GM12872 (cell line): ENCODE data around the gene PSMG1.

Experiments used
- TF ChIP-seq, protein P1 (sequence below): IDR thresholded peaks from 3 replicates; pipeline ENCODE4 v1.5.1; 2011; ENCODE audit warnings: low read depth, mild to moderate bottlenecking, low read length, moderate library complexity; ENCODE audit not compliant: insufficient read depth

Gene PSMG1

DNA sequence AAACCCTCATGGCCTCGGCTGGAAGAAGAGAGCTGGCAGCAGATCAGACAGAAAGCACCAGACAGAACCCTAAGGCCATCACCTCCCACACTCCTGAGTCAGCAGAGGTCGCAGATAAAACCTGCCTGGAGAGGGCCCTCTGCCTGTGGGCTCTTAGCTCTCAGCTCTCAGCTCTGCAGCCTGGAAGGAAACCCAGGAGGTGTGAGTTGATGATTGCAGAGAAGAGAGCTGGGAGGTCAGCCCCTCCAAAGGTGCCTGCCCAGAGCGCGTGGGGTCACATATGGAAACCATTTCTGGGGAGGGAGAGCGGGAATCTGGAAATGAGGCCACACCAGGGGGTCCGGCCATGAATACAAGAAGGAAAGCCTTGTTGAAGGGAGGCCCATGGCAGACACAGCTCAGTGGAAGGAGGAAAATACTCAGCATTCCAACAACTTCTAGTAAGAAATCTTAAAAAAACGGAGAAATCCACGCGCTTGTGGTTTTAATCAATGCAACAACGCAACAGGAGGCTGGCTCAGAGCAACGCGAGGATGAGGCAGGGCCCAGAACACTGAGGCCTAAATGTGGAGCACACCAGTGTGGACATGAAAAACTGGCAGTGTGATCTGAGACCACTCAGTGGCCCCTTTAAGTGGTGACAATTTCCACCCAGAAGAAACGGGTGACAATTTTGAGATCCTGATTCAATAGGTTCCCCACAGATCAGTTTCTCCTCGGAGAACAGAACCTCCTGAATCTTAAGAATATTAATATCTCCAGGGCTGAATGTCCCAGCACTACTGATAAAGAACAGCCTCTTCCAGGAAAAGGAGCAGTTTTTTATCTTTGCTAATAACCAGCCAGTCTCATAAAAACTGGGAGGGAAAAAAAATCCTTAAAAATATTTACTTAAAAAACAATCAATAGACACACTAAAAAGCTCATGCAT, 45.7 kb downstream of the PSMG1 start:
- TF ChIP-seq, protein P1, sequence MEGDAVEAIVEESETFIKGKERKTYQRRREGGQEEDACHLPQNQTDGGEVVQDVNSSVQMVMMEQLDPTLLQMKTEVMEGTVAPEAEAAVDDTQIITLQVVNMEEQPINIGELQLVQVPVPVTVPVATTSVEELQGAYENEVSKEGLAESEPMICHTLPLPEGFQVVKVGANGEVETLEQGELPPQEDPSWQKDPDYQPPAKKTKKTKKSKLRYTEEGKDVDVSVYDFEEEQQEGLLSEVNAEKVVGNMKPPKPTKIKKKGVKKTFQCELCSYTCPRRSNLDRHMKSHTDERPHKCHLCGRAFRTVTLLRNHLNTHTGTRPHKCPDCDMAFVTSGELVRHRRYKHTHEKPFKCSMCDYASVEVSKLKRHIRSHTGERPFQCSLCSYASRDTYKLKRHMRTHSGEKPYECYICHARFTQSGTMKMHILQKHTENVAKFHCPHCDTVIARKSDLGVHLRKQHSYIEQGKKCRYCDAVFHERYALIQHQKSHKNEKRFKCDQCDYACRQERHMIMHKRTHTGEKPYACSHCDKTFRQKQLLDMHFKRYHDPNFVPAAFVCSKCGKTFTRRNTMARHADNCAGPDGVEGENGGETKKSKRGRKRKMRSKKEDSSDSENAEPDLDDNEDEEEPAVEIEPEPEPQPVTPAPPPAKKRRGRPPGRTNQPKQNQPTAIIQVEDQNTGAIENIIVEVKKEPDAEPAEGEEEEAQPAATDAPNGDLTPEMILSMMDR, result no peak

DNA sequence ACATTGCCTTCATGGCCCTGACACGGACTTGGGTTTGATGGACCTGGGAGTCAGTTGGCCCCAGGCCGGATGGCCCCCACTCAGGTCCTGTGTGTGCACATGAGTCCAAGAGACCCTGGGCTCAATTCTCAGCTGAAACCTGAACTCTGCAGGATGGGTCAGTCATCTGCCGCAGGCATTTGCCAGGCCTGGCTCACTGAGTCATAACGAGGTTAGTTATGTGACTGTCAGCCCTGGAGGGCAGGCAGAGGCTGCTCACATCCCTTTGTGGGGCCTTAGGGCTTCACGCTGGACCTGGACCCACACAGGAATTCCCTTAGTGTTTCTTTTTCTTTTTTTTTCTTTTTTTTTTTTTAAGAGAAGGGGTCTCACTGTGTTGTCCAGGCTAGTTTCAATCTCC, 46.5 kb downstream of the PSMG1 start:
- TF ChIP-seq, protein P1, result no peak

- TF ChIP-seq, protein P1, result no peak
Measured at GRCh38 chr21:39134288-39134810, 48.9 kb downstream of the PSMG1 start.

- TF ChIP-seq, protein P1, result no peak
Measured at GRCh38 chr21:39132248-39132647, 51.0 kb downstream of the PSMG1 start.

GRCh38 chr21:39131791-39132190, 51.5 kb downstream of the PSMG1 start:
- TF ChIP-seq, protein P1, result no peak

GRCh38 chr21:39127506-39127905, 55.7 kb downstream of the PSMG1 start:
- TF ChIP-seq, protein P1, result no peak

DNA sequence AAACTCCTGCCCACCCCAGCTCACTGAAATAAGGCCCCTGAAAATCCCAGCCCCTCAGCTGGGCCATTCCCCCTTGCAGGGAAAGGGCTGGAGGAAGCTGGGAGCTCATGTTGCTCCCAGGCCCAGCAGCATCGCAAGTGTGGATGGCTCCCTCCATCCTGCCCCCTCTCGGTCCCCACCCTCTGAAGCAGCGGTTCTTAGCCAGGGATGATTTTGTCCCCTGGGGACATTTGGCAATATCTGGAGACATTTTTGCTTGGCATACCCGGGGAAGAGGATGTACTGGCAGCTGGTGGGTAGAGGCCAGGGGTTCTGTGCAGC, 56.8 kb downstream of the PSMG1 start:
- TF ChIP-seq, protein P1, result no peak
